GM21423 (cell line): ENCODE data around the gene CTDP1.

Source experiments
- ATAC-seq: cut with Tn5 transposase; IDR thresholded peaks from one replicate; pipeline ENCODE4 v1.9.1; 2021; ENCODE audit warnings: mild to moderate bottlenecking, moderate library complexity; ENCODE audit not compliant: unreplicated experiment

Gene CTDP1

DNA sequence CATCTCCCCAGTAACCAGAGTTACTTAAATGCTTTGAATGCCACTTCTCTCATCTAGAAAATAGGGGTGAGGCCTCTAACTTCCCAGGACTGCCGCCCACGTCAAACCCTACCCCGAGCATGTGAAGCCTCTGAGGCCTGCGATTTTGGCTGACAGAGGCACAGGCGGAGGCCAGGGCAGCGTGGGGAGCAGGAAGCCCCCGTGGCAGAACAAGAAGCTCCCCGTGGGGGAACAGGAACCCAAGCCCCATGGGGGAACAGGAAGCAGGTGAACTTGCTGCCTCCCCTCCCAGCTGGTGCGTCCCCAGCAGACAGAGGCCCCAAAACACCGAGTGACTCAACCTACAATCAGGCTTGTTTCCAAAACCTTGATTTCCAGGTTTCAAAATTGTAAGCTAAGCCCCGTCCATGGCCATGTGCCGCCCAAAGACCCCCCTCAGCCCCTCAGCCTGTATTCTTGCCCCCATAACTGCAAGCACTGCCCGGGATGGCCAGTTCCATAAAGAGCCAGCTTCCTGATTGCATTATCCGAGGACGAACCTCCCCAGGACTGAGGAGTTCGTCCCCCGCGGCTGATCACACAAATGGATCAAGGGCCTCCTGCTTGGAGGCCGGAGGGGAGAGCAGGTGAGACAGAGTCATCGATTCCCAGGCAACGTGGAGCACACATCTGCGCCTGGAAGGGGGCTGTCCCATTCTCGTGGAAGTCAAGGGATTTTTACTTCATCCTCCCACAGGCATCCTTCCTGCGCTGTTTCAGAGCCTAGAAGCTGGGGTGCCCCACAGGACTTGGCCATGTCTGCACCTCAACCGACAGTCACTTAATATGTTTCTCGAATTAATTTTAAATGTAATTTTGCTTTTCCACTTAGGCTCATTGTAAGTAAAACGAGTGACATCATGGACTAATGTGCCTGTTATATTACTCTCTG, 36.3 kb upstream of the CTDP1 start:
- no peak for ATAC-seq

DNA sequence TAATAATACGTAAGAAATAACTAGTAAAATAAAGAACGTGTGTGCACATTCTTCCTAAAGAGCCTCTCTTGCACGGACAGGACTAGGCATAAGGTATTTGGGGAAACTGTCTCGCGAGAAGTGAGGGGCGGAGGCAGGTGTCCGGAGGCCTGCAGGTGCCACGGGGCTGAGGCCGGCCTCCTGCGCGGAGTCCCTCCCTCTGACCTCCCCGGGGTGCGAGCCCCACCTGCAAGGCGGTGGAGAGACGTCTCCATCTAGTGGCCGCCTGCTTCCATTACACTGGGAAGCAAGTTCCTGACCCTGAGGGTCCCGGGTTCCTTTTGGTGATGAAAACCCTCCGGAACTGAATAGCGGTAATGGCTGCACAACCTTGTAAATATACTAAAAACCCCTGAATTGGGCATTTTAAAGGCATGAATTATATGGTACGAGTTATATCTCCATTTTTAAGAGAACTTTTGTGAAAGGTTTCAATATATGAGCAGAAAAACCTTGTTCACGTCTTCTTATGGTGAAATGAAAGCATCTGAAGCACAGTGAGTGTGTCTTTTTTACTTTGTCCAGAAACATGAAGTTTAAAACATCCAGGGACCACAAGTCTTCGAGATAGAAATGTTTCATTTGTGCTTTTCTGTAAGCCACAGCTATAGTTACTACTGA, 35.5 kb upstream of the CTDP1 start:
- ATAC-seq, result peak; percentile 86

DNA sequence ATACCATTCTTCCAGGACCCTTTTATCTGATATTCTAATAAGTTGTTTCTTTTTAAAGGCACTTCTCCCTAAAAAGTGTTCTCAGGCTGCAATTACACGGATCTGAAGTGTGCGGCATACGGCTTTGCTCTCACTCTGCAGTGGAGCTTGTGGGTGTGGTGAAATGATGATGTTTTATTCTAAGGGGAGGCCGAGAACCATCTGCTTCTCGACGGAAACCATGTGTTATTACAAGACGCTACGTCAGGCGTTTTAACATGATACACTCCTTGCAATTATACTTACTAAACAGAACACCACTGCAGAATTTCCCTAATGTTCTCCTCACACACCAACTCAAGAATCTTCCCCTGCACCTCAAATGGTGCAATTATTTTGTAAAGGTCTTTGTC, 34.9 kb upstream of the CTDP1 start:
- no peak for ATAC-seq

GRCh38 chr18:79645291-79645983, 34.2 kb upstream of the CTDP1 start:
- ATAC-seq, result no peak

GRCh38 chr18:79647307-79647706, 32.3 kb upstream of the CTDP1 start:
- ATAC-seq, result no peak

GRCh38 chr18:79650959-79651358, 28.6 kb upstream of the CTDP1 start:
- no peak for ATAC-seq

- no peak for ATAC-seq
Measured at GRCh38 chr18:79657342-79657996, 22.1 kb upstream of the CTDP1 start.

DNA sequence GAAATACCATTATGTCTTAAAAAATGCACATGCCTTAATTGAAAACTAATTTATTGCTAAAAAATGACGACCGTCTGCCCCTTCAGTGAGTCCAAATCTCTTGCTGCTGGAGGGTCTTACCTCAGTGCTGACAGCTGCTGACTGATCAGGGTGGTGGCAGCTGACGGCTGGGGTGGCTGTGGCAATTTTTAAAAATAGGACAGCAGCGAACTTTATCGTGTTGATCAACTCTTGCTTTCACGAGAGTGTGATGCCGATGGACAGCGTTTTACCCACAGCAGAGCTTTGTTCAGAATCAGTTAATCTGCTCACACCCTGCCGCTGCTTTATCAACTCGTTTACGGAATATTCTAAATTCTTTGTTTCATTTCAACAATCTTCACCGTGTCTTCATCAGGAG, 21.2 kb upstream of the CTDP1 start:
- no peak for ATAC-seq

DNA sequence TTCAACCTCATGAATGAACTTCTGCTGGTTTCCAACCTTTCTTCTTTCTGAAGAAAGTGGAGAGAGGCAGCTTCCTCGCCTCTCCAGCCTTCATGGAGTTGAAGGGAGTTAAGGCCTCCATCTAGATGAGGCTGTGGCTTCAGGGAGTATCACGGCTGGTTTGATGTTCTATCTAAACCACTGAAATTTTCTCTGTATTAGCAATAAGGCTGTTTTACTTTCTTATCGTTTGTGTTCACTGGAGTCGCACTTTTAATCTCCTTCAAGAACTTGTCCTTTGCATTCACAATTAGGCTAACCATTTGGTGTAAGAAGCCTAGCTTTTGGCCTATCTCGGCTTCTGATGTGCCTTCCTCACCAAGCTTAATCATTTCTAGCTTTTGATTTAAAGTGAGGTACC, 19.9 kb upstream of the CTDP1 start:
- ATAC-seq, result no peak

GRCh38 chr18:79662034-79662433, 17.6 kb upstream of the CTDP1 start:
- ATAC-seq, result no peak

GRCh38 chr18:79662439-79662838, 17.2 kb upstream of the CTDP1 start:
- no peak for ATAC-seq

GRCh38 chr18:79664525-79665125, 15.0 kb upstream of the CTDP1 start:
- ATAC-seq, result no peak

- no peak for ATAC-seq
Measured at GRCh38 chr18:79668203-79668602, 11.4 kb upstream of the CTDP1 start.

DNA sequence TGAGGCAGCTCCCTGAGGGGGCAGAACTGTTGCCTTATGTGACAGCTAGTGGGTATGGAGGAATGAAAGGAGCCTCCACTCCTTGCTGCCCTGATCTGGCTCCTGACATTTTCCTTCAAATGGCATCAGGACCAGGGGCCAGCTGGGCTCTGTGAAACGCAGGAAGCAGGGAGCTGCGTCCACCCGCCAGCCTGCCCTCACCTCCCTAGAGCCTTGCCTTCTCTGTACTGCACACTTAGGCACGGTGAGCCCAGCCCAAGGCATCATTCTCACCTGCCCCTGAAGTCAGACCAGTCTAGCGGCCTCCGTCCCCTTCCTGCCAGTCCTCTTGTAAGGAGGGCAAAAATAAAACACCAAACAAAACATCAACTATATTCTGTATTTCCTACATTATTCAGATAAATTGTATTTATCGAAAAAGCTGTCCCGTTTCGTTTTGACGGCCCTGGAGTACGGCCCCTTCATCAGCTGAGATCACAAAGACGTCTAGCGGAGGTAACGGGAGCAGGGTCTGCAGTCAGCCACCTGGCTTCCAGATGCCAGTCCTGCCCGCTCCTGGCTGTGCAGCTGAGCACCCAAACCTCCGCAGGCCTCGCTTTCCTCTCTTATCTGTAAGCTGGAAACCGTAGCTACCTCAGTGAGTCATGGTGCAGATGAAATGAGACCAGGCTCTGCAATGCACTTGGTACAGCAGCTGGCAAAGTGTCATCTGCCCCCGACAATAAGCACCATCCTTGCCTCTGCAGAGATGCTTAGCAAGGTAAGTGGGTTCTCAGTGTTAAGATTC, 6.9 kb upstream of the CTDP1 start:
- ATAC-seq, result no peak

- no peak for ATAC-seq
Measured at GRCh38 chr18:79677221-79677620, 2.4 kb upstream of the CTDP1 start.

DNA sequence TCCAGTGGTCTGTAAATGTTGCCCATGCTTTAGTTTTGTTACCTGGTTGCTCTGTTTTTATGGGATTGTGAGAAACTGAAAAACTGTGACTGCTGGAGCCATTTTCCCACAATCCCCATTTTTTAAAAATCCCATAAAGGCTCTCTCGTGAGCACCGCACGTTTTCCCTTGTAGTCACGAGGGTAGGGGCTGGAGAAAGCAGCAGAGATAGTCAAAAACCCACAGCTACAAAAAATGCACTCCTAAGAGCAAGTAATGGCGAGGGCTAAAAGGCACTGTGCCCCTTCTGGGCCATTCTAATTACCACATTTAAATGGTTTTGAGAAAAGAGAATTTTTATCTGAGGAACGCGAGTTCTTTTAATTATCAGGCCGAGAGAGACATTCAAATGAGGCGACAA, 1.8 kb upstream of the CTDP1 start:
- no peak for ATAC-seq

GRCh38 chr18:79678665-79679551, 695 bp upstream of the CTDP1 start:
- ATAC-seq, result peak; percentile 90

GRCh38 chr18:79680100-79680879, 687 bp downstream of the CTDP1 start:
- ATAC-seq, result peak; percentile 2
